Astrocyte (in vitro differentiated cells and primary cell): Measurements from ENCODE around the gene CACNA1H. TPM values are rescaled to one million over a fixed set of nuclear protein-coding genes. Genes with fewer than 3 reads are reported as not detected.

Experiments
- DNase-seq: peaks from one replicate; pipeline ENCODE4 v3.0.0-alpha.2; 2010; ENCODE audit warnings: low read depth
- FAIRE-seq: peaks from 2 replicates; lab custom pipeline; 2011; peaks lifted over from hg19 to GRCh38; lab: Jason Lieb, UNC
- H2AFZ ChIP-seq: 2 replicates; pipeline ENCODE4 v1.6.0; 2012; ENCODE audit warnings: low read depth, low read length, inconsistent platforms
- H3K27ac ChIP-seq: 2 replicates; pipeline ENCODE4 v1.5.1; 2011; ENCODE audit warnings: low read depth, low read length, inconsistent platforms
- H3K27me3 ChIP-seq: 2 replicates; pipeline ENCODE4 v1.6.0; 2011; ENCODE audit warnings: low read length, inconsistent platforms; ENCODE audit not compliant: insufficient read depth
- H3K36me3 ChIP-seq: 2 replicates; pipeline ENCODE4 v1.5.1; 2011; ENCODE audit warnings: low read length, inconsistent platforms; ENCODE audit not compliant: insufficient read depth
- H3K4me1 ChIP-seq: 2 replicates; pipeline ENCODE4 v1.5.1; 2011; ENCODE audit warnings: low read length, inconsistent platforms; ENCODE audit not compliant: insufficient read depth
- H3K4me2 ChIP-seq: 2 replicates; pipeline ENCODE4 v1.6.0; 2012; ENCODE audit warnings: low read length, inconsistent platforms
- H3K4me3 ChIP-seq: 2 replicates; pipeline ENCODE4 v1.5.1; 2011; ENCODE audit warnings: low read depth, mild to moderate bottlenecking, low read length, inconsistent platforms; ENCODE audit not compliant: insufficient read depth
- H3K79me2 ChIP-seq: 2 replicates; pipeline ENCODE4 v1.6.0; 2012; ENCODE audit warnings: mild to moderate bottlenecking, low read length, inconsistent platforms; ENCODE audit not compliant: insufficient read depth
- H3K9ac ChIP-seq: 2 replicates; pipeline ENCODE4 v1.6.0; 2012; ENCODE audit warnings: mild to moderate bottlenecking, low read length, inconsistent platforms
- H3K9me3 ChIP-seq: 2 replicates; pipeline ENCODE4 v1.5.1; 2012; ENCODE audit warnings: low read depth, mild to moderate bottlenecking, low read length, inconsistent platforms; ENCODE audit not compliant: insufficient read depth
- H4K20me1 ChIP-seq: 2 replicates; pipeline ENCODE4 v1.6.0; 2012; ENCODE audit warnings: low read length, inconsistent platforms; ENCODE audit not compliant: insufficient read depth
- H3K27ac Mint-ChIP-seq: one replicate; pipeline ENCODE4 v1.8.0; 2021; ENCODE audit warnings: mild to moderate bottlenecking, mixed read lengths; ENCODE audit not compliant: unreplicated experiment
- H3K27me3 Mint-ChIP-seq: one replicate; pipeline ENCODE4 v1.8.0; 2021; ENCODE audit warnings: low read depth, mixed read lengths; ENCODE audit not compliant: unreplicated experiment
- H3K36me3 Mint-ChIP-seq: one replicate; pipeline ENCODE4 v1.8.0; 2021; ENCODE audit warnings: low read depth, mixed read lengths; ENCODE audit not compliant: unreplicated experiment
- H3K4me1 Mint-ChIP-seq: one replicate; pipeline ENCODE4 v1.8.0; 2021; ENCODE audit warnings: low read depth, mixed read lengths; ENCODE audit not compliant: unreplicated experiment
- H3K4me3 Mint-ChIP-seq: one replicate; pipeline ENCODE4 v1.8.0; 2021; ENCODE audit warnings: mild to moderate bottlenecking, moderate library complexity, mixed read lengths; ENCODE audit not compliant: unreplicated experiment
- H3K9me3 Mint-ChIP-seq: one replicate; pipeline ENCODE4 v1.8.0; 2021; ENCODE audit warnings: mild to moderate bottlenecking, mixed read lengths; ENCODE audit not compliant: unreplicated experiment
- EZH2 ChIP-seq: IDR thresholded peaks from 2 replicates; pipeline ENCODE4 v1.6.1; 2012; ENCODE audit warnings: mild to moderate bottlenecking, low read length, inconsistent platforms; ENCODE audit not compliant: insufficient read depth
- total RNA-seq: library from RNA; stranded (reverse); gene quantifications from 2 replicates; pipeline ENCODE4 v1.2.1, GENCODE V29; 2021
- TF ChIP-seq, protein P1 (sequence below): IDR thresholded peaks from 2 replicates; pipeline ENCODE4 v1.5.1; 2011; ENCODE audit warnings: low read depth, mild to moderate bottlenecking, inconsistent platforms, low read length, moderate library complexity; ENCODE audit not compliant: insufficient read depth

The CACNA1H gene
- total RNA-seq, 1 donor from 2014 or later, result 21.7 TPM

DNA sequence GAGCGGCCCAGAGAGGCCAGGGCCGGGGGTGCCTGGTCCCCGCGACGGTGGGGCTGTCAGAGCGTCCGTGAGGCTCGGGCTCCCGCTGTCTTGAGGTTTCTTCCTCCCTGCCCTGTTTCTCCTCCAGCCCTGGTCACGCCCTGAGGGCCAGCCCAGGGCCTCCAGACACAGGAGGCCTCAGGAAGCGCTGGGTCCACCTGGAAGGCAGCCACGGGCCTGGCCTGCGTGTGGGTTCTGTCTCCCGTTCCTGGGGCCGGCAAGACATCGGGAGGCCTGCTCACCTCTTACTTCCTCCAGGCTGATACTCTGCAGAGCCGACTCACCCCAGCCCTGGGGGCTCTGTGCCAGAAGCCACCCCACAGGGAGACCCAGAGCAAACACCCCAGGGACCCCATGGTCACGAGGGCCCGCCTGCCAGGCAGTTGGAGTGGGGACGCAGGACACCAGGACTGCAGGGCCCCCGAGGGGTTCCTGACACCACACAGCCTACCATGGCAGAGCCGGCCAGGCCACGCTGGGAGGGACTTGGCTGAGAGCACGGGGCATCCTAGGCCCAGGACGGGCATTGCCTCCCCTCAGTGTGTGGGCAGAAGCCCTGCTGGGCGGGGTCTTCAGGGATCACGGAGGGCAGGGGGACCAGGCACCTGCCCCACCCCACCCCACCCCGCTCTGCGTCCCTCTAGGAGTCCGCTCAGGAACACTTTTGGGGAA lies 18.9 kb upstream of the CACNA1H start:
- H3K4me3 Mint-ChIP-seq, result no peak overlapping the region
- H3K27ac ChIP-seq, result no peak overlapping the region
- no peak for DNase-seq

DNA sequence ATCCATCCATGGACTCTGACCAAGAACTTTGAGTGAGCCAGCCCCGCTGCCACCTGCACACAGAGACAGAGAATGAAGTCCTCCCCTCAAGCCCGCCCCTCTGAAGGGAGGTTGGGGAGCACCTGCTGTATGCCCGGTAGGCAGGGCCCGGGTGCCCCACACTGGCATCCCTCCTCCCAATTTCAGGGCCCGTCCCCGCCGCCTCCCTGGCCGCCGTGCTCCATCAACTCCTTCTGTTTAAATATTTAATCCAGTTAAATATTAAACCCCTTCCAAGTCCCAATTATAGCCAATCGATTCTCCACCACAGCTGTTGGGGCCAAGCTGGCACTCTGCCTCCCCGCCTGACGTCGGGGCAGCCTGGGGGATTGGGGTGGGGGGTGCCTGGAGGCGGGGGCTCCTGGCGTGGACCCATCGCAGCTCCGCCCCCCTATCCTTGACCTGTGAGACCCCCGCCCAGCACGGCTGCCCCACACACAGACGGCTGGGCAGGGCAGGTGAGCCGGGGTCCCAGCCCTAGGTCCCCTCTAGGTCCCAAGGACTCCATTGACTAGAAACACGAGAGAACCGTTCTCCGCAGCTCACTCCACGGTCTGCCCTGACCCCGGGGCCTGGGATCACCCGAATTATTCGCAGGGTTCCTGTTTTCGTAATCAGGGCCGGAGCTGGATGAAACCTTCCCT lies 18.0 kb upstream of the CACNA1H start:
- no peak for TF ChIP-seq EZH2
- TF ChIP-seq, protein P1, sequence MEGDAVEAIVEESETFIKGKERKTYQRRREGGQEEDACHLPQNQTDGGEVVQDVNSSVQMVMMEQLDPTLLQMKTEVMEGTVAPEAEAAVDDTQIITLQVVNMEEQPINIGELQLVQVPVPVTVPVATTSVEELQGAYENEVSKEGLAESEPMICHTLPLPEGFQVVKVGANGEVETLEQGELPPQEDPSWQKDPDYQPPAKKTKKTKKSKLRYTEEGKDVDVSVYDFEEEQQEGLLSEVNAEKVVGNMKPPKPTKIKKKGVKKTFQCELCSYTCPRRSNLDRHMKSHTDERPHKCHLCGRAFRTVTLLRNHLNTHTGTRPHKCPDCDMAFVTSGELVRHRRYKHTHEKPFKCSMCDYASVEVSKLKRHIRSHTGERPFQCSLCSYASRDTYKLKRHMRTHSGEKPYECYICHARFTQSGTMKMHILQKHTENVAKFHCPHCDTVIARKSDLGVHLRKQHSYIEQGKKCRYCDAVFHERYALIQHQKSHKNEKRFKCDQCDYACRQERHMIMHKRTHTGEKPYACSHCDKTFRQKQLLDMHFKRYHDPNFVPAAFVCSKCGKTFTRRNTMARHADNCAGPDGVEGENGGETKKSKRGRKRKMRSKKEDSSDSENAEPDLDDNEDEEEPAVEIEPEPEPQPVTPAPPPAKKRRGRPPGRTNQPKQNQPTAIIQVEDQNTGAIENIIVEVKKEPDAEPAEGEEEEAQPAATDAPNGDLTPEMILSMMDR, result no peak
- Histone ChIP-seq H3K27me3 (no peaks in the 10 kb centered on the region), H2AFZ (no peak overlapping the region), H3K79me2 (no peaks in the 10 kb centered on the region), H4K20me1 (no peaks in the 10 kb centered on the region), H3K36me3 (no peaks in the 10 kb centered on the region), H3K4me3 (no peak overlapping the region), H3K9me3 (no peaks in the 10 kb centered on the region), H3K27ac (no peak overlapping the region), H3K4me2 (no peak overlapping the region), H3K4me1 (no peaks in the 10 kb centered on the region), H3K9ac (no peak overlapping the region)
- peaks cover 4% of the 10 kb centered on the region for H3K4me1 Mint-ChIP-seq
- peaks cover 17% of the 10 kb centered on the region for H3K27me3 Mint-ChIP-seq
- no peak overlapping the region for H3K4me3 Mint-ChIP-seq
- no peaks in the 10 kb centered on the region for H3K9me3 Mint-ChIP-seq
- no peak overlapping the region for H3K27ac Mint-ChIP-seq
- H3K36me3 Mint-ChIP-seq, result no peaks in the 10 kb centered on the region
- DNase-seq, result no peak
- no peak for FAIRE-seq

More for the DNA sequence above, 18.9 kb upstream of the CACNA1H start:
- TF ChIP-seq, protein P1, result no peak
- no peak for TF ChIP-seq EZH2
- H3K4me2 ChIP-seq, result no peak overlapping the region
- H3K9me3 ChIP-seq, result no peaks in the 10 kb centered on the region
- no peak for FAIRE-seq
- H4K20me1 ChIP-seq, result no peaks in the 10 kb centered on the region
- no peaks in the 10 kb centered on the region for H3K4me1 ChIP-seq
- H3K36me3 Mint-ChIP-seq, result no peaks in the 10 kb centered on the region
- H3K27me3 ChIP-seq, result no peaks in the 10 kb centered on the region
- H3K27me3 Mint-ChIP-seq, result peaks cover 16% of the 10 kb centered on the region
- peaks cover 4% of the 10 kb centered on the region for H3K4me1 Mint-ChIP-seq
- H3K36me3 ChIP-seq, result no peaks in the 10 kb centered on the region
- H3K79me2 ChIP-seq, result no peaks in the 10 kb centered on the region
- no peak overlapping the region for H3K27ac Mint-ChIP-seq
- H3K9ac ChIP-seq, result no peak overlapping the region
- no peak overlapping the region for H2AFZ ChIP-seq
- no peak overlapping the region for H3K4me3 ChIP-seq
- H3K9me3 Mint-ChIP-seq, result no peaks in the 10 kb centered on the region

DNA sequence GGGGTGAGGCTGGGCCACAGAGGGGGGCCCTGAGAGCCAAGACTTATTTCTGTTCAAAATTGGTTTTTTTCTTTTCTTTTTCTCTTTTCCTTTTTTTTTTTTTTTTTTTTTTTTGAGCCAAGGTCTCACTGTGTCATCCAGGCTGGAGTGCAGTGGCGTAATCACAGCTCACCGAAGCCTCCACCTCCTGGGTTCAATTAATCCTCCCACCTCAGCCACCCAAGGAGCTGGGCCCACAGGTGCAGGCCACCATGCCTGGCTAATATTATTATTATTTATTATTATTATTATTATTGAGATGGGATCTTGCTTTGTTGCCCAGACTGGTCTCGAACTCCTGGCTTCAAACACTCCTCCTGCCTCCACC lies 17.5 kb upstream of the CACNA1H start:
- FAIRE-seq, result no peak
- H3K4me1 Mint-ChIP-seq, result peaks cover 4% of the 10 kb centered on the region
- no peaks in the 10 kb centered on the region for H3K9me3 Mint-ChIP-seq

More for the DNA sequence above, 17.5 kb upstream of the CACNA1H start:
- Histone ChIP-seq H3K4me1 (no peaks in the 10 kb centered on the region), H3K4me2 (no peak overlapping the region), H3K27me3 (no peaks in the 10 kb centered on the region), H3K9ac (no peak overlapping the region), H3K4me3 (no peak overlapping the region), H3K27ac (no peak overlapping the region), H3K36me3 (no peaks in the 10 kb centered on the region), H3K79me2 (no peaks in the 10 kb centered on the region), H2AFZ (no peak overlapping the region), H4K20me1 (no peaks in the 10 kb centered on the region), H3K9me3 (no peaks in the 10 kb centered on the region)
- no peak for DNase-seq
- Mint-ChIP-seq H3K27me3 (peaks cover 22% of the 10 kb centered on the region), H3K27ac (no peak overlapping the region), H3K36me3 (no peaks in the 10 kb centered on the region), H3K4me3 (no peak overlapping the region)
- no peak for TF ChIP-seq EZH2
- TF ChIP-seq, protein P1, result no peak
